K562 treated with DMSO at 1 percent for 4 hours (cell line): Measurements from ENCODE around the gene THADA. TPM values are rescaled to one million over a fixed set of nuclear protein-coding genes. Genes with fewer than 3 reads are reported as not detected.

Experiments
- total RNA-seq: library from RNA; unstranded; fragments of 300-600 nt; gene quantifications from 2 replicates; pipeline ENCODE4 v1.2.3, GENCODE V29; 2022; ENCODE audit not compliant: insufficient read depth

Gene THADA
- total RNA-seq, result 9.5 and 9.9 TPM in 2 replicates

DNA sequence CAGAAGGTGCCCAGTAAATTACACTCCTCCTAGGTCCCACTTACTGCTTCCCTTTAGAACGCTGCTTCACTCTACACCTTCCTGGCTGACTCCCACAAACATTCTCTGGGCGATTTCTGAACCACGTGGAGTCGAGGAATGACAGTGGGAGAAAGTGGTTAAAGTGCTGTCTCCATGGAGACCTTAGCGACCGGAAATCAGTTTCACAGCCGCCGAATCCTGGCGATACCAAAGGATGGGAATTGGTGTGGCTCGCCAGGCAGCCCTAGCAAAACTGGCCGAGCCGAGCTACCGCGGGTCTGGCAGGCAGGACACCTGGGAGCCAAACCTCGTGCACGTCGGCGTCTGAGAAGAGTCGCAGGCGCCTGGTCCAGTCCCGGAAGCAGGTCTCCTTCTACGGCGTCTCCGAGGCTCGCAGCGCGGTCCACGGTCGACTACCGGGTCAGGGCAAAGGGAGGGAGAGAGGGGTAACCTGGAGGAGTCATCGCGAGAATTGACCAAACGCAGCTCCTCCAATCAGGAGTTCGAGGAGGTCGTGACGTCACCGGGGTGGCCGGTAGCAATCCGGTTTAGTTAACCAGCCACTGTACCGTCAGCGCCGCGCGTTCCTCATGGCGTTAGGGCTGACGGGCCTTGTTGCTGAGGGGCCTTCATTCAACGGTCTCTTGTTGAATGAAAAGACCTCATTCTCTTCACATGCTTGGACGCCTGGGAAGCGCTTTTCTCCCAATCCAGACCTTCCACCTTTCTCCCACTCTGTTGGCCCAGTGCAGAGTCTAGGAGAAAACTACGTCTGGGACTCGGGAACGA lies at the start of gene THADA:
Gene THADA, minus strand, starts transcription at position 436 of the 810 bp plus-strand sequence. CDS start 3,646 bp downstream, outside the sequence.

GRCh38 chr2:43637030-43637803 lies 41.4 kb upstream of the THADA start, which contains the start of gene PLEKHH2:
PLEKHH2 (plus strand) TSS chr2:43637260; CDS start chr2:43644674, 7,414 bp downstream.

DNA sequence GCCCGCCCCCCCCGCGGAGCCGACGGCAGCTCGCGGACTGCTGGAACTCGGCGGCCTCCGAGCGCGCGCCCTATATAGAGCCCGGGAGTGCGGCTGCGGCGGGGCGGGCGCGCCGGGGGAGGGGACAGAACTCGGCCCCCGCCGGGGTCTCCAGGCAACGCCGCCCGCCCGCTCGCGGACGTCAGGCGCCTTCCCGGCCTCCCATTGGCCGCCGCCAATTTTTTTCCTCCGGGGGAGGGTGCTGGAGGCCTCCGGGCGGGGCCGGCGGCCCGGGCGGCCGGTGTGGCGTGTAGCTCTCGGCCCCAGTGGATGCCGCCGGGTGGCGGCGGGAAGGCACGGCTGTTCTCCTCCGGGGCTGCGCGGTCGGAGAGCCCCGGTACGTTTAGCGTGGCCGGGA lies 369.3 kb downstream of the THADA start, which contains the start of gene ZFP36L2:
Gene ZFP36L2, minus strand, starts transcription at position 49 of the 397 bp plus-strand sequence. CDS start 291 bp downstream, outside the sequence.

Other genes starting within 250 kb of the THADA start
- gene PLEKHH2, start 41.2 kb upstream of the THADA start, total RNA-seq, result 2.0 and 3.1 TPM in 2 replicates
- gene C1GALT1C1L, start 80.4 kb upstream of the THADA start, total RNA-seq, result 1.1 and 1.4 TPM in 2 replicates
- 11.1 and 12.1 TPM in 2 replicates for gene DYNC2LI1, start 178.0 kb upstream of the THADA start, total RNA-seq
- not detected in 2 replicates for gene ABCG5, start 242.8 kb upstream of the THADA start, total RNA-seq
- gene ABCG8, start 242.9 kb upstream of the THADA start, total RNA-seq, result not detected in 2 replicates